ENCODE measurements around the gene SLC47A2.

DNA sequence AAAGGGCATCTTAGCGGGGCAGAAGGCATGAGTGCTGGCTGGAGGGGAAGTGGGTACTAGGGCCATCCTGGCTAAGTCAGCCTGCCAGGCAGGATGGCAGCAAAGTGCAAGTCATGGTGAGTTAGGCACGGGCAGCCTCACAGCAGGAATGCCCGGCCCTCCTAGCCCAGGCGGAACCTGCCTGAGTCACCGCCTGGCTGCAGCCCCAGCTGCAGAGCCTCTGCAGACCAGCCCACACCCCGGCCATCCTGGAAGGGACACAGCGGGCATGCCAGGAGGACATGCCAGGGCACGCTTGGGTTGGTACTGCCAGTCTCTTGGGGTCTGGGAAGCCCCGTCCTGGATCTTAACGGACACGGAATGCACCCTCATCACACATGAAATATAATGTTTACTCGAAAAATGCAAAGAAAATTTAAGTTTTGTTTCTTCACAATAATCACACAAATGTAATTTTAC is 36.7 kb upstream of the SLC47A2 start:
- TF ChIP-seq, protein P1, sequence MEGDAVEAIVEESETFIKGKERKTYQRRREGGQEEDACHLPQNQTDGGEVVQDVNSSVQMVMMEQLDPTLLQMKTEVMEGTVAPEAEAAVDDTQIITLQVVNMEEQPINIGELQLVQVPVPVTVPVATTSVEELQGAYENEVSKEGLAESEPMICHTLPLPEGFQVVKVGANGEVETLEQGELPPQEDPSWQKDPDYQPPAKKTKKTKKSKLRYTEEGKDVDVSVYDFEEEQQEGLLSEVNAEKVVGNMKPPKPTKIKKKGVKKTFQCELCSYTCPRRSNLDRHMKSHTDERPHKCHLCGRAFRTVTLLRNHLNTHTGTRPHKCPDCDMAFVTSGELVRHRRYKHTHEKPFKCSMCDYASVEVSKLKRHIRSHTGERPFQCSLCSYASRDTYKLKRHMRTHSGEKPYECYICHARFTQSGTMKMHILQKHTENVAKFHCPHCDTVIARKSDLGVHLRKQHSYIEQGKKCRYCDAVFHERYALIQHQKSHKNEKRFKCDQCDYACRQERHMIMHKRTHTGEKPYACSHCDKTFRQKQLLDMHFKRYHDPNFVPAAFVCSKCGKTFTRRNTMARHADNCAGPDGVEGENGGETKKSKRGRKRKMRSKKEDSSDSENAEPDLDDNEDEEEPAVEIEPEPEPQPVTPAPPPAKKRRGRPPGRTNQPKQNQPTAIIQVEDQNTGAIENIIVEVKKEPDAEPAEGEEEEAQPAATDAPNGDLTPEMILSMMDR (IDR thresholded peaks at IDR 0.05): no peak
- TF ChIP-seq EP300 (IDR thresholded peaks at IDR 0.05; ENCODE audit: low read depth): no peak

All from transverse colon (tissue), 3 donors.